ENCODE data around the gene SHKBP1. TPM values are rescaled to one million over a fixed set of nuclear protein-coding genes. Genes with fewer than 3 reads are reported as not detected.

Gene SHKBP1
- total RNA-seq, 1 experiment from 2014 or later = 92.9 TPM

- Histone ChIP-seq H2AFZ (ENCODE audit: low read length) (no peak overlapping the region), H2BK12ac (ENCODE audit: insufficient read length, low read depth, low read length) (no peak overlapping the region), H4K5ac (ENCODE audit: insufficient read length, low read depth, low read length) (no peak overlapping the region), H3K14ac (ENCODE audit: insufficient read depth, low read length) (no peak overlapping the region), H3K4me2 (ENCODE audit: insufficient read depth, insufficient read length, low read length) (no peak overlapping the region), H3K18ac (ENCODE audit: insufficient read length, low read depth, low read length) (no peak overlapping the region), H3K79me2 (ENCODE audit: insufficient read depth, low read length) (no peaks in the 10 kb centered on the region), H3K56ac (ENCODE audit: insufficient read length, low read depth, low read length) (no peak overlapping the region), H4K20me1 (ENCODE audit: control insufficient read depth, insufficient read depth, insufficient read length) (no peaks in the 10 kb centered on the region), H3K23me2 (ENCODE audit: insufficient read length, low read depth, low read length, poor library complexity, severe bottlenecking) (peaks cover 2% of the 10 kb centered on the region), H3K79me1 (ENCODE audit: insufficient read depth, low read depth, low read length, poor library complexity, severe bottlenecking) (no peaks in the 10 kb centered on the region), H3K4me1 (ENCODE audit: insufficient read depth, low read length) (no peaks in the 10 kb centered on the region), H3K9ac (ENCODE audit: extremely low read depth, insufficient read length, low read length) (no peak overlapping the region), H4K91ac (ENCODE audit: insufficient read length, low read depth, low read length) (no peak overlapping the region), H3K27ac (ENCODE audit: insufficient read length, low read depth, low read length) (no peak overlapping the region), H3T11ph (ENCODE audit: low read length) (no peak overlapping the region), H2BK20ac (ENCODE audit: low read depth, low read length, poor library complexity, severe bottlenecking) (no peak overlapping the region), H4K8ac (replicated peaks; ENCODE audit: insufficient read length, low read depth, low read length) (no peak overlapping the region), H2AK5ac (ENCODE audit: insufficient read length, low read length) (no peak overlapping the region), H2BK15ac (ENCODE audit: low read depth, low read length) (no peak overlapping the region), H3K9me3 (ENCODE audit: control insufficient read depth, low read depth, low read length) (no peaks in the 10 kb centered on the region), H2BK5ac (ENCODE audit: insufficient read length, low read length) (no peak overlapping the region), H3K27me3 (ENCODE audit: insufficient read depth, low read length) (no peaks in the 10 kb centered on the region; the same call in 1 of the 2 replicates), H3K23ac (ENCODE audit: insufficient read length, low read depth, low read length) (no peak overlapping the region), H2BK120ac (ENCODE audit: low read depth, low read length, poor library complexity, severe bottlenecking) (no peak overlapping the region), H3K4ac (ENCODE audit: low read depth, low read length) (no peak overlapping the region)
- Mint-ChIP-seq H3K4me1 (peaks cover 3 to 18% of the 10 kb centered on the region in 2 experiments), H3K27ac (no peak overlapping the region), H3K4me3 (no peak overlapping the region), H3K27me3 (ENCODE audit: low read depth) (peaks cover 73% of the 10 kb centered on the region), H3K9me3 (no peaks in the 10 kb centered on the region), H3K36me3 (ENCODE audit: insufficient read depth in 1 of 3, low read depth in 3 of 3) (no peaks in the 10 kb centered on the region)
- WGBS (ENCODE audit: extremely low coverage, insufficient read length, low lambda C conversion rate) = no CpG with 5 or more reads among the region's 17 CpGs
- TF ChIP-seq, protein P1, sequence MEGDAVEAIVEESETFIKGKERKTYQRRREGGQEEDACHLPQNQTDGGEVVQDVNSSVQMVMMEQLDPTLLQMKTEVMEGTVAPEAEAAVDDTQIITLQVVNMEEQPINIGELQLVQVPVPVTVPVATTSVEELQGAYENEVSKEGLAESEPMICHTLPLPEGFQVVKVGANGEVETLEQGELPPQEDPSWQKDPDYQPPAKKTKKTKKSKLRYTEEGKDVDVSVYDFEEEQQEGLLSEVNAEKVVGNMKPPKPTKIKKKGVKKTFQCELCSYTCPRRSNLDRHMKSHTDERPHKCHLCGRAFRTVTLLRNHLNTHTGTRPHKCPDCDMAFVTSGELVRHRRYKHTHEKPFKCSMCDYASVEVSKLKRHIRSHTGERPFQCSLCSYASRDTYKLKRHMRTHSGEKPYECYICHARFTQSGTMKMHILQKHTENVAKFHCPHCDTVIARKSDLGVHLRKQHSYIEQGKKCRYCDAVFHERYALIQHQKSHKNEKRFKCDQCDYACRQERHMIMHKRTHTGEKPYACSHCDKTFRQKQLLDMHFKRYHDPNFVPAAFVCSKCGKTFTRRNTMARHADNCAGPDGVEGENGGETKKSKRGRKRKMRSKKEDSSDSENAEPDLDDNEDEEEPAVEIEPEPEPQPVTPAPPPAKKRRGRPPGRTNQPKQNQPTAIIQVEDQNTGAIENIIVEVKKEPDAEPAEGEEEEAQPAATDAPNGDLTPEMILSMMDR (conservative IDR thresholded peaks at IDR 0.05) = no peak
- DNase-seq = no peak
These were observed 20.5 kb upstream of the SHKBP1 start for GRCh38 chr19:40555978-40556689.
